ENCODE results near the gene CD63. TPM values are rescaled to one million over a fixed set of nuclear protein-coding genes. Genes with fewer than 3 reads are reported as not detected.

CD63 gene
- total and polyA plus RNA-seq, 2 of the 13 experiments (the other 11 are each of a cell fraction or from before 2014, with no cell fraction given): 234 to 277 TPM

GRCh38 chr12:55734595-55734994, 5.8 kb upstream of the CD63 start:
- H3K4me1 ChIP-seq (ENCODE audit: insufficient read depth, low read length): peaks cover 32% of the 10 kb centered on the region
- BruUV-seq (replicated peaks): no TSS peak
- no peak overlapping the region for H3K9ac ChIP-seq (ENCODE audit: insufficient read depth, low read depth, low read length)
- H3K4me3 ChIP-seq (replicated peaks in 1 of 3; ENCODE audit: insufficient read depth in 1 of 3, low read depth in 2 of 3, low read length in 3 of 3): no peak overlapping the region
- no peak overlapping the region for H3K4me2 ChIP-seq (ENCODE audit: low read depth, low read length)
- intact Hi-C loops (cut with micrococcal nuclease; ENCODE audit: unreplicated experiment): no loop called here
- no peak overlapping the region for H3K27ac ChIP-seq (ENCODE audit: extremely low read length, insufficient read depth, low read length)
- ChIA-PET CTCF (ENCODE audit: low intra/inter-chr PET ratio, low total read pairs) (no interaction called here), POLR2A (no interaction called here)
- no peak overlapping the region for H2AFZ ChIP-seq (ENCODE audit: low read length)
- 61% methylated on average over 2 of the region's 3 CpGs for whole genome bisulfite sequencing (ENCODE audit: low lambda C conversion rate)
- no peaks in the 10 kb centered on the region for H3K79me2 ChIP-seq (ENCODE audit: insufficient read depth, low read length)
- no peaks in the 10 kb centered on the region for H3K9me3 ChIP-seq (ENCODE audit: low read length)
- in situ Hi-C loops (cut with HindIII; ENCODE audit: extremely low pct_ligation_motif_present, low pct_unique_long_range_greater_than_20kb): no loop called here
- DNase-seq (ENCODE audit: low spot score) (no peak), FAIRE-seq (no peak), ATAC-seq (no peak)
- H4K20me1 ChIP-seq (ENCODE audit: insufficient read depth, low read length): no peaks in the 10 kb centered on the region
- no peaks in the 10 kb centered on the region for H3K27me3 ChIP-seq (ENCODE audit: control insufficient read depth in 1 of 2, insufficient read depth in 2 of 2, low read length in 2 of 2)
- H3K36me3 ChIP-seq (replicated peaks in 1 of 2; ENCODE audit: control insufficient read depth in 1 of 2, insufficient read depth in 2 of 2, low read length in 2 of 2): no peaks in the 10 kb centered on the region
- TF ChIP-seq HHEX (CRISPR knock-in tag; IDR thresholded peaks at IDR 0.05): no peak
- TF ChIP-seq ZNF10 (CRISPR knock-in tag; IDR thresholded peaks at IDR 0.05; ENCODE audit: borderline replicate concordance, low read depth): no peak
- TF ChIP-seq ZNF446 (CRISPR knock-in tag; IDR thresholded peaks at IDR 0.05): no peak
- no peak for TF ChIP-seq ZNF33A (CRISPR knock-in tag; IDR thresholded peaks at IDR 0.05; ENCODE audit: borderline replicate concordance)
- no peak for TF ChIP-seq SIN3A (IDR thresholded peaks at IDR 0.05; ENCODE audit: borderline replicate concordance, low read depth, low read length)
- no peak for TF ChIP-seq ZNF331 (CRISPR knock-in tag; IDR thresholded peaks at IDR 0.05)
- TF ChIP-seq, protein P1, sequence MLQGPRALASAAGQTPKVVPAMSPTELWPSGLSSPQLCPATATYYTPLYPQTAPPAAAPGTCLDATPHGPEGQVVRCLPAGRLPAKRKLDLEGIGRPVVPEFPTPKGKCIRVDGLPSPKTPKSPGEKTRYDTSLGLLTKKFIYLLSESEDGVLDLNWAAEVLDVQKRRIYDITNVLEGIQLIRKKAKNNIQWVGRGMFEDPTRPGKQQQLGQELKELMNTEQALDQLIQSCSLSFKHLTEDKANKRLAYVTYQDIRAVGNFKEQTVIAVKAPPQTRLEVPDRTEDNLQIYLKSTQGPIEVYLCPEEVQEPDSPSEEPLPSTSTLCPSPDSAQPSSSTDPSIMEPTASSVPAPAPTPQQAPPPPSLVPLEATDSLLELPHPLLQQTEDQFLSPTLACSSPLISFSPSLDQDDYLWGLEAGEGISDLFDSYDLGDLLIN (CRISPR knock-in tag; IDR thresholded peaks at IDR 0.05; ENCODE audit: borderline replicate concordance): no peak
- no peak for TF ChIP-seq MAZ (IDR thresholded peaks at IDR 0.05; ENCODE audit: borderline replicate concordance, low read depth, low read length)
- TF ChIP-seq MAZ (CRISPR knock-in tag; IDR thresholded peaks at IDR 0.05; ENCODE audit: low read depth): no peak
- TF ChIP-seq ZNF775 (CRISPR knock-in tag; IDR thresholded peaks at IDR 0.05; ENCODE audit: borderline replicate concordance): no peak
- no peak for TF ChIP-seq ZNF816 (CRISPR knock-in tag; IDR thresholded peaks at IDR 0.05; ENCODE audit: borderline replicate concordance)
- no peak for TF ChIP-seq AGO2 (optimal IDR thresholded peaks at IDR 0.05; ENCODE audit: low read depth, low read length)
- TF ChIP-seq FIP1L1 (IDR thresholded peaks at IDR 0.05; ENCODE audit: borderline replicate concordance, insufficient read depth, low read depth, low read length): no peak
- TF ChIP-seq PAXIP1 (CRISPR knock-in tag; conservative IDR thresholded peaks at IDR 0.05): no peak
- TF ChIP-seq ZNF430 (CRISPR knock-in tag; IDR thresholded peaks at IDR 0.05): no peak
- no peak for TF ChIP-seq ARID5B (CRISPR knock-in tag; IDR thresholded peaks at IDR 0.05)
- TF ChIP-seq IRF2 (CRISPR knock-in tag; IDR thresholded peaks at IDR 0.05): no peak
- TF ChIP-seq ZNF382 (CRISPR knock-in tag; IDR thresholded peaks at IDR 0.05; ENCODE audit: borderline replicate concordance): no peak

Measured in HepG2 (cell line).